GM12892 (cell line): Measurements from ENCODE around the gene SYNCRIP.

Experiments used
- POLR2A ChIP-seq: IDR thresholded peaks from 2 replicates; pipeline ENCODE4 v1.6.1; 2011; ENCODE audit warnings: low read depth, low read length, control low read depth
- POLR2AphosphoS5 ChIP-seq: IDR thresholded peaks from 2 replicates; pipeline ENCODE4 v1.6.1; 2011; ENCODE audit warnings: low read depth, low read length, control low read depth

DNA sequence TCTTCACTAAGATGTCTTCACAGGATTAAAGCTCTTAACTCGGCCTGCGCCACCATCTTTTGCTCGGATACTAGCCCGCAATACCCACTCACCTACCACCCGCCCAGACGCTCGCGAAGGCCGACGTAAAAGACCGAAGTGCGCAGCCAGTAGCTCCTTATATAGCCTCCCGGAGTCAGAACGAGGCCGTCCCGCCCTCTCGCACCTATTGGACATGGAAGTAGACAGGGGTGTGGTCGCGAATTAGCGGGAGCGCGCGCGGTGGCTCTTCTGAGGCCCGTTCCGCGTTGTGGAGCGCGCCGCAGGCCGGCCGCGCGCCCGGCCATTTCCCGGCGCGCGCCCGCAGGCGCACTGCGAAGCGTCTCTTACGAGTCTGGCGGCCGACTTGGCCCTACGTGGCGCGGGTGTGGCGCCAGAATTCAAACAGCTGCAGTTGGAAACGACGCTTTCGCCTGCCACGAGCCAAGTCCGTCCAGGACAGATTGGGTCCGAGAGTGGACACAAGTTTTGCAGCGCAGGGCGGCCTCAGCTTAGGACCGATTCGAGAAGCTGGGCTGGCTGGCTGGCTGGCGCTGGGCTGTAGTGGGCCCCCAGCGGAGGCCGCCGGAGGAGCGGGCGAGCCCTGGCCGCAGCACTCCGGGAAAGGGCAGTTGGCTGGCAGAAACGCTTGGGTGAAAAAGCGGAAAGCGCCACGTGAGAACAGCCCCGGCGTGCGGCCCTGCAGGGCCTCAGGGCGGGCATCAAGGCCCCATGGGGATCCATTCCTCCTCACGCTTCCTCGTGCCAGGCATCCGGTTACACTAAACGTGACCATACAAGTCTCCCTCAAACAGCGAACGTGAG is 36.1 kb upstream of the SYNCRIP start:
- TF ChIP-seq POLR2A (peak; percentile 100), POLR2AphosphoS5 (peak; percentile 100)
